HG03060 (cell line): ENCODE data around the gene GRK7.
A peak's percentile ranks its signal among the peaks of the same experiment; 100 is the strongest.

Experiments
- ATAC-seq: cut with Tn5 transposase; IDR thresholded peaks from one replicate; pipeline ENCODE4 v1.9.1; 2021; ENCODE audit warnings: low read depth, moderate number of reproducible peaks; ENCODE audit not compliant: unreplicated experiment

The GRK7 gene

DNA sequence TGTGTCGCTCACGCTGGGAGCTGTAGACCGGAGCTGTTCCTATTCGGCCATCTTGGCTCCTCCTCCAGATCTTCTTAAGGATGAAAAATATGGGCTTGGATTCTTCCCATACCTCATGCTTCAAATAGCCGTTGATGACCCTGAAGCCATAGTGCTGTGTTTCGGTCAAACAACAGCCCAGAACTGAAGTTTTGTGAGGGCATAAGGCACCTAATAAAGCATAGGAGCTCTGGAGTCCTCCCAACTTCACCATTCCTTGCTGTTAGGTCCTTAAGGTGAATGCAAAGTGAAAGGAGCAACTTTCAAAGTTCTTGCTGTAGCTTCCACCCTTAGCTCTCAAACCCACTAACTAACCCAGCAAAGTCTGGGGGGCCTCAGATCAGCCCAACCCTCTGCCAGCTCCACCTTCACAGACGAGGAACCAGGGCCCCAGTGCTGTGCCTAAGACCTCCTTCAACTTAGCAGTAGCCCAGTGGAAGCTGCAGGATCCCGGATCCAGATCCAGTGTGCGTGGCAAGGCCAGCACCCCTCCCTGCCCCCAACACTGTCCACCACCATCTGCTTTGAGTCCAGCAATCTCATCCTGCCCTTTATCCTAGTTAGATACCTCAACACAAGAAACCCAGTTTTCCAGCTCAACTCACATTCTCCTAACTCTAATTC, at the start of gene GRK7:
Gene GRK7, plus strand, starts transcription at position 321 of the 663 bp plus-strand sequence. CDS start 14,877 bp downstream, outside the sequence.
- ATAC-seq = no peak

DNA sequence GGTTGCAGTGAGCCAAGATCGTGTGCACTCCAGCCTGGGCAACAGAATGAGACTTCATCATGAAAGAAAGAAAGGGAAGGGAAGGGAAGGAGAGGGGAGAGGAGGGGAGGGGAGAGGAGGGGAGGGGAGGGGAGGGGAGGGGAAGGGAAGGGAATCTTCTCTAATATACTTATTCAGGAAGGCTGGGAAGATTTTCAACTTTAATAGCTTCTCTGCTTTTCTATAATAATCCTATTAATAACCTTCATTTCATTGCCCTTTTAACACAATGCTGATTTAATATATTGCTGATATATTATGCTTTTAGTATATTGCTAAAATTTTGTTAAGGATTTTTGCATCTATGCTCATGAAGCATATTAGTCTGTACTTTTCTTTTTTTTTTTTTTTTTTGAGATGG, 48.5 kb upstream of the GRK7 start:
- ATAC-seq = no peak

DNA sequence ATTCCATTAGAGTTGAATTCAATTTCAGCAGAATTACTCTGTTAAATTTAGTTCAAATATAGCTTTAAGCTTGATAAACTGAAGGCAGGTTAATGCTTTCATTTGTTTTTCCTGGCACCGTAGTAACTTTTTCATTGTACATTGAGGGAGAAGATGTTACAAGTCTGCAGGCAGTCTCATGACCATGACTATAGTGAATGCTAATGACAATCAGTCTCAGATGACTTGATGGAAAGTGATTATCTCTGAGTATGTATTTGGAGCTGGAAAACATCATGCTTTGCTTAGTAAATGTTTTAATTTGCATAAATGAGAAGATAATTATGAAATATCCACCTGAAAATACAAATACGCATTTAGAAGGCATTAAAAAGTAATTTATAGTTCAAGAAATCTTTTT, 41.1 kb upstream of the GRK7 start:
- ATAC-seq = no peak

- ATAC-seq = no peak
Observed at GRCh38 chr3:141722648-141723047, 40.6 kb upstream of the GRK7 start.

- ATAC-seq = no peak
Observed at GRCh38 chr3:141723255-141723654, 40.0 kb upstream of the GRK7 start.

DNA sequence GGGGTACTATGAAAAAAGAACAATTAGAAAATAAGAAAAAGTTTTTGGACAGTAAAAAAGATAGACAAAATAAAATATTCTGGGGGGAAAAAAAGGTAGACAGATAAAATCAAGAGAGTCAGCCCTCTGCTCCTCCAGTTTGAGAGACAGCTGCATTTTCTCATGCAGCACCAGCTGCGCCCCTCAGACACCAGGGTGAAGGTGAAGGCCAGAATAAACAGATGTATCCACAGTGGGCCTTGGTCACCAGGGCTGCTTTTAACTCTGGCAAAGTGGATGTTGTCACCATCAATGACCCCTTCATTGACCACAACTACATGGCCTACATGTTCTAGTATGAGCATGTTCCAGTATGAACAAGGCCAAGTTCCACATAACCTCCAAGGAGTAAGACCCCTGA, 39.0 kb upstream of the GRK7 start:
- no peak for ATAC-seq

DNA sequence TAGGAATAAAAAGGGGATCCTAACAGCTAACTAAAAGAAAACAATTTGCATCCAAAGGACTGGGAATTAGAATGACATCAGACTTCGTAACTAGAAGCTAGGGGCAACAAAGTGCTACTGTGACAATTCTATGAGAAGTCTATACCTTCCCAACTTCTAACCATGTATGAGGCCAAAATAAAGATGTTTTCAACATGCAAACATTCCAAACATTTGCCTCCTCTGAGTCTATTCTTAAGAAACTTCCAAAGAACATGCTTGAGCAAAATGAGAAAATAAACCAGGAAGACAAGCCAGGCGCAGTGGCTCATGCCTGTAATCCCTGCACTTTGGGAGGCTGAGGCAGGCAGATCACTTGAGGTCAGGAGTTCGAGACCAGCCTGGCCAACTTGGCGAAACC, 38.2 kb upstream of the GRK7 start:
- ATAC-seq = no peak

DNA sequence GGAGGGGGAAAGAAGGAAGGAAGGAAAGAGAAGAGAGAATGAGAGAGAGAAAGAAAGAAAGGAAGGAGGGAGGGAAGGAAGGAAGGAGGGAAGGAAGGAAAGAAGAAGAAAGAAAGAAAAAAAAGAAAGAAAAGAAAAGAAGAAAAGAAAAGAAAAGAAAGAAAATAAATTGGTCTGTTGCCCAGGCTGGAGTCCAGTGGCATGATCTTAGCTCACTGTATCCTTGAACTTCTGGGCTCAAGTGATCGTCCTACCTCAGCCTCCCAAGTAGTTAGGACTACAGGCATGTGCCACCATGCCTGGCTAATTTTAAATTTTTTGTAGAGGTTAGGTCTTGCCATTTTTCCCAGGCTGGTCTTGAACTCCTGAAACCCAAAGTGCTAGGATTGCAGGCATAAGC, 36.7 kb upstream of the GRK7 start:
- no peak for ATAC-seq

DNA sequence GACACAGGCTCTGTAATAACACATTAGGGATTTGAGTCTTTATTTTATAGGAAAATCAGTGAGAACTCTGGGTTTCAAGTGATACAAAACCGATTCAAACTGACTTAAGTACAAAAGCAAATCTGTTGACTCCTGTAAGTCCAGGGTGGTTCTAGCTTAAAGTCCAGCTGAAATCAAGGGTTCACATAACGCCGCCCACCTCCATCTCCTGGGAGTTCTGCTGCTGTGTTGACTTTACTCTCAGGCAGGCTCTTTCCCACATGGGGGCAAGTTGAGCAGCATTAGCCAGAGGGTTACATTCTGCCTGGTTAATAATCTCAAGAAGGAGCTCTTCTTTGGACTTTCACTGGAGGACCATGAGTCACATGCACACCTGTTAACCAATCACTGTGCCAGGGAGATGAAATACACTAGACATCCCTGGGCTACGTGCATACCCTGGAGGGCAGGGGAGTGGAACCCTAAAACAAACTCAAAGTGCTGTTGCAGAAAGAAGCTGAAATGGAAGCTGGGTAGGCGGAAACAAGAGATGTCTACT, 34.8 kb upstream of the GRK7 start:
- ATAC-seq = no peak

GRCh38 chr3:141729240-141729639, 34.0 kb upstream of the GRK7 start:
- ATAC-seq = no peak

GRCh38 chr3:141735176-141735575, 28.0 kb upstream of the GRK7 start:
- ATAC-seq = no peak

GRCh38 chr3:141735770-141736465, 27.3 kb upstream of the GRK7 start:
- no peak for ATAC-seq

DNA sequence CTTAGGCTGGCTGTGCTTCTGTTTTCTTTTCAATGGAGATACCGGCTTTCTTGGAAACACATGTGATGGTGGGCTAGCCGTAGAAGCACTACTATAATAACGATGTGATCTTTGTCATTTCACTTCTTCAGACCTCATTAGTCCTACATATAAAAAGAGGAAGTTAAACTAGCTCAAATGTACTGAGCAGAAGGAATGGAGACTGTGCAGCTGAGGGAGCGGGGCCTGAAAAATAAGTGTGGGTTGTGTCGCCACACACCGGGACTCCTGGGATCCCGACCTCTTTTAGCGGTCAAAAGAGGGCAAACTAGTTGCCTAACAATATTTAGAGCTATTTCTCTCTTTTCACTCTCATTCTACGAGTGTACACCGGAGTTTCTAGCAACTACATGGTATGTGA, 26.1 kb upstream of the GRK7 start:
- ATAC-seq = no peak

- ATAC-seq = no peak
Observed at GRCh38 chr3:141737678-141738021, 25.6 kb upstream of the GRK7 start.

DNA sequence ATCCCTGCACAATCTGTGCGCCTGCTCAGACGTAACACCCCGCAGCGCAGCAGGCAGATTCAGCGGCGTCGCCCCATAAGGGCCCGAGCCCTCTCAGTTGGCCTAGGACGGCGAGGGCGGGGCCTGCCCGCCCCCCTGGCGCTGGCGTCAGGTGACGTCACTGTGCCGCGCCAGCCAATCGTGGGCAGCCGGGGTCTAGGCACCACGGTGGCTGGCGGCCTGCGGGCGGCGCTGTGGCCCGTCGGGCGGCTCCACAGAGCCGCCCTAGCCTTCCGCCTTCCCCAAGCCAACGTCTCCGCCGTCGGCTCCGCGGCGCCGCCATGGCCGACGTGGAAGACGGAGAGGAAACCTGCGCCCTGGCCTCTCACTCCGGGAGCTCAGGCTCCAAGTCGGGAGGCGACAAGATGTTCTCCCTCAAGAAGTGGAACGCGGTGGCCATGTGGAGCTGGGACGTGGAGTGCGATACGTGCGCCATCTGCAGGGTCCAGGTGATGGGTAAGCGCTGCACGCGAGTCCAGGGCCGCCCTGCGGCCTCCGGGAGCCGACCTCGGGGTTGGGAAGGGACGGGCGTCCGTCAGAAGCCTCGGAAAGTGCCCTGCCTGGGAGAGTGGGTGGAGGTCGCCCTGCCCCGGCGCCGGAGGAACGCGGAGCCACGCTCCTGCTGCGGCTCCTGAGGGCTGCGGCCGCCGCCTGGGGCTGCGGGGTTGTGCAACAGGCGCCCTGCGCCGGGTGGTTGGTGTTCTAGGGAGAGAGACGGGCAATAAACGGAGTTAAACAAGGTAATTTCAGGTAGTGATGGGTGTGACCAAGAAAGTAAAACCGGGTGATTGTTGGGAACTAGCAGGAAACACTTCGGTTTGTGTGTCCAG, 25.0 kb upstream of the GRK7 start, which contains the start of gene RNF7:
Gene RNF7, plus strand, starts transcription at position 277 of the 869 bp plus-strand sequence. Its CDS starts 44 bp downstream, at position 321.
- peak; percentile 85 for ATAC-seq

- no peak for ATAC-seq
Observed at GRCh38 chr3:141738891-141739363, 24.3 kb upstream of the GRK7 start.

GRCh38 chr3:141739731-141740130, 23.5 kb upstream of the GRK7 start:
- ATAC-seq = no peak

DNA sequence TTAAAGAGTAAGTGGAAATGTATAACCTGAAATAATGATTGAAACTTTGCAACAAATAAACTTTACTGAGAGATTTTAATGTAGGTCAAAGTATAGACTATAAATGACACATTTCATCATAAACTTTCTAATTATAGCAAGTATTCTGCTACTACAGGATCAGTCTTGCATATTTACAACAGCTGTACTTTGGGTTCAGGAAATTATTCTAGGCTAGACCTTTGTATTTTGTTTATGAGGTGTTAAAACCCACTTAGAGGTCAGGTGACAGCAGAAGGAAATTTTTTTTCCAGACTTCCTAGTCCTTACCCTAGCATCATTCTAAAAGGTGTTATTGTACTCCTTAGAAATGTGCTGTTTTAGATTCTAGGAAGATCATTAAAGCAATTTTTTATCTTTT, 22.9 kb upstream of the GRK7 start:
- ATAC-seq = no peak

DNA sequence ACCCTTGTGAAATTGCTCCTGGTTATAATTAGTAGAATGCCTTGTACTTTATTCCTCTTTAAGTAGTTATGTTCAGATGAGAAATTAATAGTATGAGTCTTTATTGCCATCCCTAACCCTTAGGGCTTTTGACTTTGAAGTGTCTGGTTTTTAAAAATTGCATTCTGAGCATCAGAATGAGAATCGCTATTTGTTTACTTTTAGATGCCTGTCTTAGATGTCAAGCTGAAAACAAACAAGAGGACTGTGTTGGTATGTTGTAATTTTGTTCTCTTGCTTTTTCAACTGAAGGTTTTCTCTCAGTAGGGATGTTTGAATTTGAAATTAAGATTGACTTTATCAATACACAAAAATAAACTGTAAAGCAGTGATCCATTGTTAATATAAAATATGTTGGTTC, 19.9 kb upstream of the GRK7 start:
- no peak for ATAC-seq

- no peak for ATAC-seq
Observed at GRCh38 chr3:141746962-141747361, 16.2 kb upstream of the GRK7 start.

- no peak for ATAC-seq
Observed at GRCh38 chr3:141753399-141753798, 9.8 kb upstream of the GRK7 start.
